ENCODE results near the gene PPT1.

The PPT1 gene

DNA sequence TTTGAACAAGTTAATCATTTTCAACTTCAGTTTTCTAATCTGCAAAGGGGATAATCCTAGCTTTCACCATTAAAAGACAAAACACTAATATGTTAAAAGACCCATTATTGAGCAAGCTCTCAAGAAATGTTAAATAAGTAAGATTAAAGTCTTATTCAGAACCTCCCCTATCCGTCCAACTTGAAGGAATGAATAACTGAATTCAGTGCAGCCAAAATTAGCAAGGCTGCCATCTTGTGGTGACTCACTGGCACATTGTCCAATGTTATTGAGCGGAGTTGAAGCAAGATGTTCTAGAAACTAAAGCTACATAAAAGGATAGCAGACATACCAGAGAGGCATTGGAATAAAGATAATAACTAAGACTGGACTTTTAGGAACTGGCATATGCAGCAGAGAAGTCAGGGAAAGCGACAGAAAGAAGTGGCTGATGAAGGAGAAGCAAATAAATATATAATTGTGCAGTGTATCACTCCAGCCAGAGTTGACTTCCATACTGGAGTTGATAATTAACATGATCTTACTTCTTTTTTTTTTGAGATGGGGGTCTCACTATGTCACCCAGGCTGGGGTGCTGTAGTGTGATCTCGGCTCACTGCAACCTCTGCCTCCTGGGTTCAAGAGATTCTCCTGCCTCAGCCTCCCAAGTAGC is 64.7 kb downstream of the PPT1 start:
- DNase-seq (ENCODE audit: insufficient read length, low spot score), result peak; percentile 33
- no peak for FAIRE-seq

DNA sequence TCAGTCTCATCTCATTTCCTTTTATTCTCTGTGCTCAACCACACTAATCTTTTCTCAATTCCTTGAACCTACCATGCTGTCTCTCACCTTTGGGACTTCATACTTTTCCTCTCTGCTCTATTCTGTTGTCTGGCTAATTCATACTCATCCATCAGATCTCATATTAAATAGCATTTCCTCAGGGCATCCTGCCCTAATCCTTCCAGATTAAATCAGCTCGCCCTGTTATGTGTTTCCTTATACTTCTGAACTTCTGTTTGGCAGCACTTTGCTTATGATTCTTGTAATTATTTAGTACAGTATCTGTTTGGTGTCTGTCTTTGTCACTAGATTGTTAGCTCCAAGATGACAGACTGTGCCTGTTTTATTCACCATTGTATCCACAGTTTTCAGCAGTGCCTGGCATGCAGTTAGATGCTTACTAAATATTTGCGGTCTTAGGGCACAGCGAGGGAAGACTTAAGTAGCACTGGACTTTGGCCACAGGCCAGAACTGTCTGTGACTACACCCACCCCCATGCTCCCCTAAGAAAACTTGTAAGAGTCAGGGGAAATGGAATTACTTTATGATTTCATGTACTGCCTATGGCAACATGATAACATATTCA is 66.4 kb downstream of the PPT1 start:
- no peak for FAIRE-seq
- DNase-seq (ENCODE audit: insufficient read length, low spot score), result no peak

DNA sequence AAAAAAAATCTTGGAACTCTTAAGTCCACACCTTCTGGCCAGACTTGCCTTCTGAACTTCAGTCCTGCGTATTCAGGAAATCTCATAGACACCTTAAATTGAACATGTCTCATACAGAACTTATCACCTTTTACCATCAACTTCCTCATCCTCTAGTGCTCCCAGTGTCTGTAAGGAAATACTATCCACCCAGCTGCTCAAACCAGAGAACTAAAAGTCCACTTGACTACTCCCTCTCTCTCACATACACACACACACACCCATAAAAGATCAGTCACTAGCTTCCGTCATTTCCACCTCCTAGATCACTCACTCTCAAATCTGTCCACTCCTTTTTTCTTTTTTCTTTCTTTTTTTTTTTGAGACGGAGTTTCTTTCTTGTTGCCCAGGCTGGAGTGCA is 67.4 kb downstream of the PPT1 start:
- FAIRE-seq, result no peak
- DNase-seq (ENCODE audit: insufficient read length, low spot score), result no peak

DNA sequence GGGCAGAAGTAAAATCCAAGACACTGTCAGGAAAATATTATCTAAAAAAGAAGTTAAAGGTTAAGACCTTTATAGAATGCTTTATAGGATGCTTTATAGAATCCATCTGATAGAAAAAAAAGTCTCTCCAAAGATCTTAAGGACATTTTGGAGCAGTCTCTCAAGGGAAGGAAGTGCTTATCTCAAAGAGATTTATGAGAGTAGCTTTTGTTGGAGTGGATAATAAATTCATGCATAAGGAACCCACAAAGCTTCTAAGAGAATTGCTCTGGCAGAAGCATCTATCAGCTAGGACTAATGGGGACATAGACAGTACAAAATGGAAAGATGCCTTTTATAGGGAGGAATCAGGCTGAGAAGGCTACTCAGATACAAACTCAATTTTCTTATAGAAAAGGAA is 69.4 kb downstream of the PPT1 start:
- no peak for DNase-seq (ENCODE audit: insufficient read length, low spot score)
- FAIRE-seq, result no peak

DNA sequence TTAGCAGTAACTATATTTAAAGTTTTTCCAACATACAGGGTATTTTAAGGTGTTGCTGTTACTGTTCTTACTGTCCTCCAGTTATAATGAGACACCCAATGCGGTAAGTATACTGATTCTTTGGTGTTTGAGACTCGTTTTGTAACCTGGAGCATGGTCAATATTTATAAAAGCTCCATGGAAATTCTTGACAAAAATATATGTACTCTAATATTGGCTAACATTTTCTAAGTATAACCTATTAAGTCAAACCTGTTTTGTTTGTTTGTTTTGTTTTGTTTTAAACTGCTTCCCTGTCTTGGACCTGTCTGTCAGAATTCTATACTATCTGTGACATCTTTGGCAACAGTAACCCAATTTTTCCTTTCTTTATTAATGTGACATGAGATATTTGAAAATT is 72.4 kb downstream of the PPT1 start:
- DNase-seq (ENCODE audit: insufficient read length, low spot score) (no peak), FAIRE-seq (no peak)

DNA sequence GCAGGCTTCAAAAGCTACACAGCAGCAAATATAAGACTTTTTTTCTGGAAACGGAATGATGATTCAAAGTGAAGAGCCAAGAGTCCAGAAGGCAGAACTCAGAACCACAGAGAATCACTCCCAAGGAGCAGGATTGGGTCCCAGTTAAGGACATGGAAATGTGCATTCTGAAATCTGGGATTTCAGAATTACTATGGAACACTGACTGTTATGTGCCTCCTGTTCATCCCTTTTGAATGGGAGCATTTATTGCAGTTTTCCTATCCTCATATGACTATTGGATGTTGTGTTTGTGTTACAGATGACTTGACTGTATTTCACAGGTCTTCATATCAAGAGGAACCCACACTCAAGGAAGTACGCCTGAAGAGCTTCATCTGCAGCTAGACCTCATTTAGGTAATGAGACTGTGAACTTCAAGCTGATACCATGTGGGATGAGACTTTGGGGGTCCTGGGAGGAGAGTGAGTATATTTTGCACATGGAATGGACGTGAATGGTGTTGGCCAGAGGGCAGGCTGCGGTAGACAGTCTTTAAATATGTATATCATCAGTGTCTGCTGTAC is 73.6 kb downstream of the PPT1 start:
- FAIRE-seq, result no peak

More for the DNA sequence above, 73.6 kb downstream of the PPT1 start:
- no peak for DNase-seq (ENCODE audit: insufficient read length, low spot score)
